ENCODE data around the gene SYT8.

The SYT8 gene

DNA sequence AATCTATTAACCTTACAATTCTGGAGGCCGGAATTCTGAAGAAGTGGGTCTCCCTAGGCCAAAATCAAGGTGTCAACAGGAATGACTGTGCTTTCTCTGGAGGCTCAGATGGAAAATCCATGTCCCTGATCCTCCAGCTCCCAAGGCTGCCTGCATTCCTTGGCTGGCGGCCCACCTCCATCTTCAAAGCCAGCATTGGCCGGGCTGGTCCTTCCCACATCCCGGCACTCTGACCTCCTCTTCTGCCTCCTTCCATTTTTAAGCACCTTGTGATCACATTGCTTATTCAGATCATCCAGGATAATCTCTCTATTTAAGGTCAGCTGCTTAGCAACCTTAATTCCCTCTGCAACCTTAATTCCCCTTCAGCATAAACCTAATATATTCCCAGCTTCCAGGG, 48.3 kb upstream of the SYT8 start:
- no peaks in the 10 kb centered on the region for H3K9me3 ChIP-seq (ENCODE audit: control insufficient read depth, insufficient read depth, low read depth, low read length)
- ChIA-PET POLR2A (no interaction called here), CTCF (interaction anchor here (3.2 kb wide), 1 partner anchor 46 kb away, joined by 8 read pairs; no protein-coding TSS in a partner anchor)

DNA sequence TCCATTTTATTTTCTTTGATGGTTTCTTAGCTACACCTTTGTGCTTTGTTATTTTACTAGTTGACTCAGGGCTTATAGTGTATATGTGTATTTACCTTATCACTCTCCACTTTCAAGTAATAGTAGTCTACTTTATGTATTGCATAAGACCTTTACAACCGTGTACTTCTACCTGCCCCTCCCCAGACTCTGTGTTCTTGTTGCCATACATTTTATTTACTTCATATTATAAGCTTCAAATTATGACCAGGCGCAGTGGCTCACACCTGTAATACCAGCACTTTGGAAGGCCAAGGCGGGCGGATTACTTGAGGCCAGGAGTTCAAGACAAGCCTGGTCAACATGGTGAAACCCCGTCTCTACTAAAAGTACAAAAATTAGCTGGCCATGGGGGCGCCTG, 42.9 kb upstream of the SYT8 start:
- H3K4me3 ChIP-seq (ENCODE audit: low read depth, low read length): no peak overlapping the region
- ChIA-PET CTCF (interaction anchor here (0.7 to 1.8 kb wide), 4 partner anchors 41 to 358 kb away, joined by 3 to 8 read pairs (median 4); no protein-coding TSS in a partner anchor), POLR2A (no interaction called here)
- H3K36me3 ChIP-seq (ENCODE audit: control insufficient read depth in 2 of 2, insufficient read depth in 1 of 2, low read length in 2 of 2): no peaks in the 10 kb centered on the region
- TF ChIP-seq ZFP41 (tag by site-specific recombination; IDR thresholded peaks at IDR 0.05; ENCODE audit: borderline replicate concordance): no peak
- TF ChIP-seq ZNF138 (tag by site-specific recombination; IDR thresholded peaks at IDR 0.05; ENCODE audit: borderline replicate concordance): no peak
- TF ChIP-seq WT1 (tag by site-specific recombination; IDR thresholded peaks at IDR 0.05): no peak
- no peak for TF ChIP-seq ZBTB1 (tag by site-specific recombination; IDR thresholded peaks at IDR 0.05)
- TF ChIP-seq, protein P1, sequence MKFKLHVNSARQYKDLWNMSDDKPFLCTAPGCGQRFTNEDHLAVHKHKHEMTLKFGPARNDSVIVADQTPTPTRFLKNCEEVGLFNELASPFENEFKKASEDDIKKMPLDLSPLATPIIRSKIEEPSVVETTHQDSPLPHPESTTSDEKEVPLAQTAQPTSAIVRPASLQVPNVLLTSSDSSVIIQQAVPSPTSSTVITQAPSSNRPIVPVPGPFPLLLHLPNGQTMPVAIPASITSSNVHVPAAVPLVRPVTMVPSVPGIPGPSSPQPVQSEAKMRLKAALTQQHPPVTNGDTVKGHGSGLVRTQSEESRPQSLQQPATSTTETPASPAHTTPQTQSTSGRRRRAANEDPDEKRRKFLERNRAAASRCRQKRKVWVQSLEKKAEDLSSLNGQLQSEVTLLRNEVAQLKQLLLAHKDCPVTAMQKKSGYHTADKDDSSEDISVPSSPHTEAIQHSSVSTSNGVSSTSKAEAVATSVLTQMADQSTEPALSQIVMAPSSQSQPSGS (tag by site-specific recombination; IDR thresholded peaks at IDR 0.05; ENCODE audit: low read depth): no peak
- no peak for TF ChIP-seq ZNF24 (tag by site-specific recombination; IDR thresholded peaks at IDR 0.05)
- TF ChIP-seq, protein P2, sequence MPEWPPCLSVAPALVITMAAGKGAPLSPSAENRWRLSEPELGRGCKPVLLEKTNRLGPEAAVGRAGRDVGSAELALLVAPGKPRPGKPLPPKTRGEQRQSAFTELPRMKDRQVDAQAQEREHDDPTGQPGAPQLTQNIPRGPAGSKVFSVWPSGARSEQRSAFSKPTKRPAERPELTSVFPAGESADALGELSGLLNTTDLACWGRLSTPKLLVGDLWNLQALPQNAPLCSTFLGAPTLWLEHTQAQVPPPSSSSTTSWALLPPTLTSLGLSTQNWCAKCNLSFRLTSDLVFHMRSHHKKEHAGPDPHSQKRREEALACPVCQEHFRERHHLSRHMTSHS (tag by site-specific recombination; IDR thresholded peaks at IDR 0.05): no peak
- TF ChIP-seq ZNF311 (tag by site-specific recombination; IDR thresholded peaks at IDR 0.05; ENCODE audit: borderline replicate concordance): no peak
- TF ChIP-seq ZNF140 (tag by site-specific recombination; IDR thresholded peaks at IDR 0.05): no peak
- TF ChIP-seq BCL11B (tag by site-specific recombination; IDR thresholded peaks at IDR 0.05; ENCODE audit: low read depth): no peak
- TF ChIP-seq ZNF37A (tag by site-specific recombination; IDR thresholded peaks at IDR 0.05): no peak
- no peak for TF ChIP-seq ZNF792 (tag by site-specific recombination; IDR thresholded peaks at IDR 0.05)
- no peaks in the 10 kb centered on the region for H3K9me3 ChIP-seq (ENCODE audit: control insufficient read depth, insufficient read depth, low read depth, low read length)
- no peaks in the 10 kb centered on the region for H3K4me1 ChIP-seq (ENCODE audit: control insufficient read depth, insufficient read depth, low read length)
- no peak overlapping the region for H3K27ac ChIP-seq (ENCODE audit: extremely low read depth, low read depth, low read length)

More for the DNA sequence above, 48.3 kb upstream of the SYT8 start:
- TF ChIP-seq ZNF335 (tag by site-specific recombination; conservative IDR thresholded peaks at IDR 0.05) (no peak), ZNF341 (tag by site-specific recombination; IDR thresholded peaks at IDR 0.05; ENCODE audit: low read depth) (no peak), ZNF292 (tag by site-specific recombination; IDR thresholded peaks at IDR 0.05; ENCODE audit: borderline replicate concordance, low read depth) (no peak), GLIS1 (tag by site-specific recombination; IDR thresholded peaks at IDR 0.05) (no peak)
- Histone ChIP-seq H3K36me3 (ENCODE audit: control insufficient read depth in 2 of 2, insufficient read depth in 1 of 2, low read length in 2 of 2) (no peaks in the 10 kb centered on the region), H3K4me3 (ENCODE audit: low read depth, low read length) (no peak overlapping the region), H3K27ac (ENCODE audit: extremely low read depth, low read depth, low read length) (no peak overlapping the region), H3K4me1 (ENCODE audit: control insufficient read depth, insufficient read depth, low read length) (no peaks in the 10 kb centered on the region)

DNA sequence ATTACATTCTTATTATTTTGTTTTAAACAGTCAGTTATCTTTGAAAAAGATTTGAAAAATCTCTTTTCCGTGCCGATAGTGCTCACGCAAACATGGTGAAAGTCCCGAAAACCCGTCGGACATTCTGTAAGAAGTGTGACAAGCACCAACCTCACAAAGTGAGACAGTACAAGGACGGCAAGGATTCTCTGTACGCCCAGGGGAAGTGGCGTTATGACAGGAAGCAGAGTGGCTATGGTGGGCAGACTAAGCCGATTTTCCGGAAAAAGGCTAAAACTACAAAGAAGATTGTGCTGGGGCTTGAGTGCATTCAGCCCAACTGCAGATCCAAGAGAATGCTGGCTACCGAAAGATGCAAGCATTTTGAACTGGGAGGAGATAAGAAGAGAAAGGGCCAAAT, 42.3 kb upstream of the SYT8 start:
- no peak for TF ChIP-seq ZBTB8A (tag by site-specific recombination; IDR thresholded peaks at IDR 0.05)
- TF ChIP-seq ZNF785 (tag by site-specific recombination; IDR thresholded peaks at IDR 0.05): no peak
- no peak for TF ChIP-seq ZNF112 (tag by site-specific recombination; IDR thresholded peaks at IDR 0.05)
- TF ChIP-seq OSR2 (tag by site-specific recombination; IDR thresholded peaks at IDR 0.05): no peak
- TF ChIP-seq ZBTB17 (tag by site-specific recombination; IDR thresholded peaks at IDR 0.05): no peak
- no peak for TF ChIP-seq ZNF121 (tag by site-specific recombination; IDR thresholded peaks at IDR 0.05)
- no peak for TF ChIP-seq ZNF629 (tag by site-specific recombination; IDR thresholded peaks at IDR 0.05)
- Histone ChIP-seq H3K9me3 (ENCODE audit: control insufficient read depth, insufficient read depth, low read depth, low read length) (no peaks in the 10 kb centered on the region), H3K4me1 (ENCODE audit: control insufficient read depth, insufficient read depth, low read length) (no peaks in the 10 kb centered on the region), H3K4me3 (ENCODE audit: low read depth, low read length) (no peak overlapping the region), H3K36me3 (ENCODE audit: control insufficient read depth in 2 of 2, insufficient read depth in 1 of 2, low read length in 2 of 2) (no peaks in the 10 kb centered on the region), H3K27ac (ENCODE audit: extremely low read depth, low read depth, low read length) (no peak overlapping the region)
- CTCF ChIA-PET: interaction anchor here (0.7 to 1.8 kb wide), 4 partner anchors 40 to 357 kb away, joined by 3 to 8 read pairs (median 4); no protein-coding TSS in a partner anchor
- POLR2A ChIA-PET: interaction anchor here (0.7 kb wide), 1 partner anchor 12 kb away, joined by 3 read pairs; no protein-coding TSS in a partner anchor

All from HEK293 (cell line).